Measurements from ENCODE around the gene ASGR1.

DNA sequence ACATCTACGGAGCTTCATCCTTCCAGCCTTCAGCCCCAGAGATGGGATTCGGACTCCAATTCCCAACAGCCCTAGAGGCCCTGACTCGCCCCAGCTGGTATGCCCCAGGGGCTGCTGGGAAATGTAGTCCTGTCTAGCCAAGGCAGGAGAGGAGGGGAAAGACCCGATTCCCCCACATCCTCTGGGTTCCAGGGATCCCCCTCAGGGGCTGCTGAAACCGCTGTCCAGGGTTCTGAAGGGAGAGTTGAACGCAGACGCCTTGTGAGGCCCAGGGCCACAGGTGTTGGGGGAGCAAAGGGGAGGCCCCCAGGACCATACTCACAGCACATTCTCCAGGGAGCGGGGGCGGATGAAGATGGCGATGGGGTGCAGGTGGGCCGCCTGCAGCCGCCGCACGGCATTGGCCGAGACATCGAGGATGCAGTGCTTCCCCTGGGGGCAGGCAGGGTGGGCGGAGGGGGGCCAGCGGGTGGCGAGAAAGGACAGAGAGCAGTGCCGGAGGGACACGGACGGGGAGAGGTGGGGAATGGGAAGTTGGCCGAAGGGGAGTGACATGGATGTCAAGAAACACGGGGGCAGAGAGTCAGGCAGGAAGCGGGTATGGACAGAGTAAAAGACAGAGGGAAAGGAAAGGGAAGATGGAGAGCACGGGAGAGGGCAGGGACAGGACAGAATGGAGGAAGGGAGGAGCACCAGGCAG lies 12.6 kb upstream of the ASGR1 start:
- TF ChIP-seq, protein P1, sequence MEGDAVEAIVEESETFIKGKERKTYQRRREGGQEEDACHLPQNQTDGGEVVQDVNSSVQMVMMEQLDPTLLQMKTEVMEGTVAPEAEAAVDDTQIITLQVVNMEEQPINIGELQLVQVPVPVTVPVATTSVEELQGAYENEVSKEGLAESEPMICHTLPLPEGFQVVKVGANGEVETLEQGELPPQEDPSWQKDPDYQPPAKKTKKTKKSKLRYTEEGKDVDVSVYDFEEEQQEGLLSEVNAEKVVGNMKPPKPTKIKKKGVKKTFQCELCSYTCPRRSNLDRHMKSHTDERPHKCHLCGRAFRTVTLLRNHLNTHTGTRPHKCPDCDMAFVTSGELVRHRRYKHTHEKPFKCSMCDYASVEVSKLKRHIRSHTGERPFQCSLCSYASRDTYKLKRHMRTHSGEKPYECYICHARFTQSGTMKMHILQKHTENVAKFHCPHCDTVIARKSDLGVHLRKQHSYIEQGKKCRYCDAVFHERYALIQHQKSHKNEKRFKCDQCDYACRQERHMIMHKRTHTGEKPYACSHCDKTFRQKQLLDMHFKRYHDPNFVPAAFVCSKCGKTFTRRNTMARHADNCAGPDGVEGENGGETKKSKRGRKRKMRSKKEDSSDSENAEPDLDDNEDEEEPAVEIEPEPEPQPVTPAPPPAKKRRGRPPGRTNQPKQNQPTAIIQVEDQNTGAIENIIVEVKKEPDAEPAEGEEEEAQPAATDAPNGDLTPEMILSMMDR (conservative IDR thresholded peaks at IDR 0.05) = no peak
- TF ChIP-seq EZH2 (IDR thresholded peaks at IDR 0.05; ENCODE audit: low read depth) = no peak
